GM04504 (cell line): ENCODE data around the gene ZDHHC1.
"Not testable (repeated sequence)": the region's sequence is repeated elsewhere in the genome, so short reads cannot be mapped to it uniquely, and the experiment has no call there.

Experiments used
- DNase-seq: peaks from one replicate; pipeline ENCODE4 v3.0.0-alpha.2; 2012; ENCODE audit warnings: low read depth

ZDHHC1 gene

DNA sequence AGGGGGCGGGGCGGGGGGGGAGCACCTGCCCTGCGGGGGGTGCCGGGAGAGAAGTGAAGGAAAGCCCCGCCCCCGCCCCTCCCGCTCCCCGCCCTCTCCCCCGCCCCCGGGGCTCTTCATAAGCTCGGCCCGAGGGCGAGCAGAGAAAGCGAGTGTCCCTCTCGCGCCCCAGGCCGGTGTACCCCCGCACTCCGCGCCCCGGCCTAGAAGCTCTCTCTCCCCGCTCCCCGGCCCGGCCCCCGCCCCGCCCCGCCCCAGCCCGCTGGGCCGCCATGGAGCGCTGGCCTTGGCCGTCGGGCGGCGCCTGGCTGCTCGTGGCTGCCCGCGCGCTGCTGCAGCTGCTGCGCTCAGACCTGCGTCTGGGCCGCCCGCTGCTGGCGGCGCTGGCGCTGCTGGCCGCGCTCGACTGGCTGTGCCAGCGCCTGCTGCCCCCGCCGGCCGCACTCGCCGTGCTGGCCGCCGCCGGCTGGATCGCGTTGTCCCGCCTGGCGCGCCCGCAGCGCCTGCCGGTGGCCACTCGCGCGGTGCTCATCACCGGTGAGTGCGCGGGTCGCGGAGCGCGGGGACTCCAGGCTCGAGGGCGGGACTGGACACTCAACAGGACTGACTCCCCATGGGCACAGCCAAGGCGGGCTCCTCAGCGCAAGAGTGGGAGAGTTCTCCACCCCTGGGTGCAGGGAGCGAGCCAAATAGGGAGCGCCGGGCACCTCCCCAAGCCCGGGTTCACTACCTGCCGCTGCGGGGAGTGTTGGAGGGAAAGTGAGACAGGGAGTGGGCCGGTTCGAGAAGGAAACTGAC is 14.9 kb upstream of the ZDHHC1 start, which contains the start of gene HSD11B2:
Gene HSD11B2, plus strand, starts transcription at position 145 of the 798 bp plus-strand sequence. Its CDS starts 128 bp downstream, at position 273.
- no peak for DNase-seq

GRCh38 chr16:67430504-67430976 is 14.3 kb upstream of the ZDHHC1 start:
- DNase-seq, result no peak

GRCh38 chr16:67429799-67430503 is 13.7 kb upstream of the ZDHHC1 start:
- no peak for DNase-seq

GRCh38 chr16:67429053-67429798 is 12.9 kb upstream of the ZDHHC1 start:
- no peak for DNase-seq

DNA sequence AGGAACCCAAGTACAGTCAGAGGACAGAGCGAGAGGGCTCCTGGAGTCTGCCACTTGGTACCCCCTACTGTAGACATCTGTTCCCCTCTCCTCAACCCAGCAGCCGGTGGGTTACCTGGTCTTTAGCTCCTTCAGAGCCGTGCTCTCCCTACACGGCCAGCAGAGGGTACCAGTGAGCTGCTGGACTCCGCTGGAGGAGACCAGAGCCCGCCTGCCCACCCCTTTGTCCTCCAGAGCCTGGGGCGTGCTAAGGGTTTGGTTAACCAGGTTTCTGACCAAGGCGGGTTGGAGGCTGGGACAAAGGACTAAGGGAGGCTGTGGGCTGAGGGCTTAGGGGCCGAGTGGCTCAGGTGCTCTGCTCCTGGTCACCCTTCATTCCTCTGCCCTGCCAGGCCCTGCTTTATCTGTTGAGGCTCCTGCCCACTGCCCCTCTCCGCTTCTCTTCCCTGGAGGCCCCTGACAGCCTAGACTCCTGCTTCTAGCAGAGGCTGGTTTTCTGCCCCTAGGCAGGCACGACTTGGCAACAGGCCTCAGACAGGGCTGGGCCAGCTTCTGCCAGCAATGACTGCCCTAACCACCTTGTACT is 12.0 kb upstream of the ZDHHC1 start:
- peak; percentile 24 for DNase-seq

DNA sequence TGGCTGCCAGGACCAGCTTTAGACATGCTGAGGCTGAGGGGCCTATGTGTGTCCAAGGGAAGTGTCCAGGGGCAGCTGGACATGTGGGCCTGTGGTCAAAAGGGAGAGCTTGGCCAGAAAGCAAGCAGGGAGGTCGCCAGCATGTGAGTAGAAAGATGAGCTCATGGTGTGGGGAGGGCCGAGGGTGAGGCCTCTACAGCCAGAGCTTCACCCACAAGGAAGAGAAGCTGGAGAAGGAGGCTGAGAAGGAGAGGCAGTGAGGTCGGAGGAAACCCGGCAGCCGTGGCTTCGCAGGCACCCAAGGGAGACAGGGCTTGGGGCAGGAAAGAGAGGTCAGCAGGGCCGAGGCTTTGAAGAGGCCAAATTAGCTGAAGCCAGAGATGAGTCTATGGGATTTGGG is 10.7 kb upstream of the ZDHHC1 start:
- no peak for DNase-seq

DNA sequence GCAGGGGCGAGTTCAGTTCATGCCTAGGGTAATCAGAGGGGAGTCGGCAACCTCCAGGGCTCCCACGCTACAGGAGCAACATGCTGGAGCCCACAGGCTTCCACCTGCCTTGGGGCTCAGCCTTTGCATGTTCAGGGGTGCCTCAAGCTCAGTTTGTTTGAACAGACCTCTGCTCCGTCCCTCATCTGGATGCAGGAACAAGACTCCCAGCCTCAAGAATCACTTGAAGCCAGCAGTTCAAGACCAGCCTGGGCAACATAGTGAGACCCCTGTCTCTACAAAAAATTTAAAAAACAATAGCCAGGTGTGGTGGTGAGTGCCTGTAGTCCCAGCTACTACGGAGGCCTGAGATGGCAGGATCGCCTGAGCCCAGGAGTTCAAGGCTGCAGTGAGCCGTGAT is 9.7 kb upstream of the ZDHHC1 start:
- no peak for DNase-seq

DNA sequence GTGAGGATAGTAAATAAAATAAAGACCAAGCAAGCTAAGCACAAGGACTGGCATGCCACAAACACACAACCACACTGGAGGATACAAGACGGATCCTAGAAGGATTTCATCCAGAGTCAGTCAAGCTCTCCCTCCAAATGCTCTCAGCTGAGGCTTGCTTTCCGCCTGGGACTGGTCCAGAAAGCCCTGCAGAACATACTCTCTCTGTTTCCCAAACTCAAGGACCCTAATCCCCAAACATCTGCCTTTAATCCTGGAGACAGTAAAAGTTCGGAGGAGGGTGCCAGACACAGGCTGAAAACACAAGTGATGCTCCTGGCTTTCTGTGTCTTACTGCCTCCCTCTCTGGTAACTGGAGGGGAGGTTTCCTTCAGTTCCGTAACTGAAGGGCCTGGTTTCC is 9.3 kb upstream of the ZDHHC1 start:
- DNase-seq, result no peak

- DNase-seq, result no peak
Measured at GRCh38 chr16:67425061-67425460, 8.8 kb upstream of the ZDHHC1 start.

- no peak for DNase-seq
Measured at GRCh38 chr16:67424261-67424615, 8.0 kb upstream of the ZDHHC1 start.

GRCh38 chr16:67423611-67424260 is 7.5 kb upstream of the ZDHHC1 start:
- DNase-seq, result no peak

GRCh38 chr16:67423015-67423414 is 6.7 kb upstream of the ZDHHC1 start:
- no peak for DNase-seq

GRCh38 chr16:67421030-67421429 is 4.8 kb upstream of the ZDHHC1 start:
- DNase-seq, result no peak

- DNase-seq, result no peak
Measured at GRCh38 chr16:67419931-67420330, 3.7 kb upstream of the ZDHHC1 start.

GRCh38 chr16:67419502-67419901 is 3.2 kb upstream of the ZDHHC1 start:
- DNase-seq, result no peak

- no peak for DNase-seq
Measured at GRCh38 chr16:67417333-67418061, 1.2 kb upstream of the ZDHHC1 start.

DNA sequence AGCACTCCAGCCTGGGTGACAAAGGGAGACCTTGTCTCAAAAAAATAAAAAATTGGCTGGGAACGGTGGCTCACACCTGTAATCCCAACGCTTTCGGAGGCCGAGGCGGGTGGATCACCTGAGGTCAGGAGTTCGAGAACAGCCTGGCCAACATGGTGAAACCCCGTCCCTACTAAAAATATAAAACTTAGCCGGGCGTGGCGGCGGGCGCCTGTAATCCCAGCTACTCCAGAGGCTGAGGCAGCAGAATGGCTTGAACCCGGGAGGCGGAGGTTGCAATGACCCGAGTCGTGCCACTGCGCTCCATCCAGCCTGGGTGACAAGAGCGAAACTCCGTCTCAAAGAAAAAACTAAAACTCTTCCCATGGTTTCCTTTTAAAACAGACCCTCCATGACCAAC is 856 bp downstream of the ZDHHC1 start:
- not testable (repeated sequence) for DNase-seq

- DNase-seq, result no peak
Measured at GRCh38 chr16:67413978-67414911, 2.0 kb downstream of the ZDHHC1 start.

GRCh38 chr16:67412294-67412693 is 4.0 kb downstream of the ZDHHC1 start:
- DNase-seq, result no peak

GRCh38 chr16:67411339-67411738 is 4.9 kb downstream of the ZDHHC1 start:
- DNase-seq, result no peak
